ENCODE results near the gene PPT1. TPM values are rescaled to one million over a fixed set of nuclear protein-coding genes. Genes with fewer than 3 reads are reported as not detected.

PPT1 gene
- total RNA-seq, 4 donors from 2014 or later = 58.1 to 77.7 (median 64.2) TPM

- H3K27me3 ChIP-seq = no peaks in the 10 kb centered on the region
- no peak overlapping the region for H3K4me3 ChIP-seq (replicated peaks in 1 of 3)
- H3K4me1 ChIP-seq = peaks cover 0 to 6% of the 10 kb centered on the region in 2 donors
- 49 to 59% methylated on average over 2 of the region's 2 CpGs for WGBS, 2 donors
- H3K27ac ChIP-seq = no peak overlapping the region
- H3K9me3 ChIP-seq = no peaks in the 10 kb centered on the region
- no peak for DNase-seq
- H3K36me3 ChIP-seq = no peaks in the 10 kb centered on the region
- TF ChIP-seq POLR2A (IDR thresholded peaks at IDR 0.05) = no peak
- TF ChIP-seq CTCF (IDR thresholded peaks at IDR 0.05) = no peak
- intact Hi-C loops (cut with DNase I) = no loop called here
These were observed 36.8 kb upstream of the PPT1 start for GRCh38 chr1:40133839-40134238.

- H3K27me3 ChIP-seq = no peaks in the 10 kb centered on the region
- 70 to 81% methylated on average over 17 to 20 of the region's 21 CpGs for WGBS, 2 donors
- no peak overlapping the region for H3K27ac ChIP-seq
- no peak for TF ChIP-seq POLR2A (IDR thresholded peaks at IDR 0.05)
- no peak for TF ChIP-seq CTCF (IDR thresholded peaks at IDR 0.05)
- no peaks in the 10 kb centered on the region for H3K9me3 ChIP-seq
- H3K4me1 ChIP-seq = peaks cover 0 to 6% of the 10 kb centered on the region in 2 donors
- intact Hi-C loops (cut with DNase I) = no loop called here
- no peak for DNase-seq
- H3K4me3 ChIP-seq (replicated peaks in 1 of 3) = peak overlapping the region in 1 of 3 donors; percentile 0
- no peaks in the 10 kb centered on the region for H3K36me3 ChIP-seq
These were observed 36.2 kb upstream of the PPT1 start for GRCh38 chr1:40133312-40133665.

- intact Hi-C loops (cut with DNase I) = no loop called here
- Histone ChIP-seq H3K27me3 (no peaks in the 10 kb centered on the region), H3K36me3 (no peaks in the 10 kb centered on the region), H3K4me1 (peaks cover 0 to 6% of the 10 kb centered on the region in 2 donors), H3K9me3 (no peaks in the 10 kb centered on the region), H3K27ac (no peak overlapping the region), H3K4me3 (replicated peaks in 1 of 3) (peak overlapping the region in 1 of 3 donors; percentile 0)
- WGBS, 2 donors = 22 to 25% methylated on average over 28 to 40 of the region's 44 CpGs
- TF ChIP-seq POLR2A (IDR thresholded peaks at IDR 0.05) (no peak), CTCF (IDR thresholded peaks at IDR 0.05) (no peak)
- peak; percentile 17 to 27 for DNase-seq
These were observed 35.6 kb upstream of the PPT1 start for GRCh38 chr1:40132383-40133311.

GRCh38 chr1:40130892-40131291 lies 33.8 kb upstream of the PPT1 start:
- H3K4me1 ChIP-seq = peaks cover 0 to 6% of the 10 kb centered on the region in 2 donors
- TF ChIP-seq POLR2A (IDR thresholded peaks at IDR 0.05) (no peak), CTCF (IDR thresholded peaks at IDR 0.05) (no peak)
- no peaks in the 10 kb centered on the region for H3K36me3 ChIP-seq
- H3K4me3 ChIP-seq (replicated peaks in 1 of 3) = no peak overlapping the region
- no peak overlapping the region for H3K27ac ChIP-seq
- H3K9me3 ChIP-seq = no peaks in the 10 kb centered on the region
- no peaks in the 10 kb centered on the region for H3K27me3 ChIP-seq
- DNase-seq = no peak
- 59% methylated on average over 2 of the region's 2 CpGs for WGBS, 2 donors
- intact Hi-C loops (cut with DNase I) = no loop called here

GRCh38 chr1:40122855-40123254 lies 25.8 kb upstream of the PPT1 start:
- TF ChIP-seq CTCF (IDR thresholded peaks at IDR 0.05) (no peak), POLR2A (IDR thresholded peaks at IDR 0.05) (no peak)
- Histone ChIP-seq H3K4me1 (no peaks in the 10 kb centered on the region), H3K9me3 (no peaks in the 10 kb centered on the region), H3K4me3 (replicated peaks in 1 of 3) (no peak overlapping the region), H3K27ac (no peak overlapping the region), H3K36me3 (no peaks in the 10 kb centered on the region), H3K27me3 (no peaks in the 10 kb centered on the region)
- no peak for DNase-seq
- intact Hi-C loops (cut with DNase I) = no loop called here
